ENCODE results near the gene KPNB1.

DNA sequence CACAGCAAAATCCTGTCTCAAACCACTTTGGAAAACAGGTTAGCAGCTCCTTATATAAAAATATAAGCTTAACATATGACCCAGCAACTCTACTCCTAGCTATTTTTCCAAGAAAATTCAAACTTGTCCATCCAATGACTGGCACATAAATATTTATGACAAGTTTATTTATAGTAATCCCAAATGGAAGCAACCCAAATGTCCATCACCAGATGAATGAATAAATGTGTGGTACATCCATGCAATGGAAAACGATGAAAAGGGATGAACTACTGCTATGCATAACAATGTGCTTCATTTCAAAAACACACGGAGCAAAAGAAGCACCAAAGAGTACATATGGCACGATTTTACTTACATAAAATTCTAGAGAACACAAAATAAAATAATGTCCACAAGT is 9.6 kb upstream of the KPNB1 start:
- TF ChIP-seq BHLHE40 (IDR thresholded peaks at IDR 0.05; ENCODE audit: low read depth, low read length) (no peak), HDAC2 (IDR thresholded peaks at IDR 0.05) (no peak), POLR2A (IDR thresholded peaks at IDR 0.05; ENCODE audit: low read length) (no peak), CHD4 (IDR thresholded peaks at IDR 0.05; ENCODE audit: borderline replicate concordance) (no peak), EP300 (IDR thresholded peaks at IDR 0.05) (no peak), NR3C1 (IDR thresholded peaks at IDR 0.05) (no peak), RAD21 (conservative IDR thresholded peaks at IDR 0.05 in 1 of 2, IDR thresholded peaks at IDR 0.05 in 1 of 2) (no peak), HOXA7 (CRISPR knock-in tag; IDR thresholded peaks at IDR 0.05) (no peak), MYC (IDR thresholded peaks at IDR 0.05; ENCODE audit: borderline replicate concordance, low read length) (no peak)
- TF ChIP-seq, protein P1, sequence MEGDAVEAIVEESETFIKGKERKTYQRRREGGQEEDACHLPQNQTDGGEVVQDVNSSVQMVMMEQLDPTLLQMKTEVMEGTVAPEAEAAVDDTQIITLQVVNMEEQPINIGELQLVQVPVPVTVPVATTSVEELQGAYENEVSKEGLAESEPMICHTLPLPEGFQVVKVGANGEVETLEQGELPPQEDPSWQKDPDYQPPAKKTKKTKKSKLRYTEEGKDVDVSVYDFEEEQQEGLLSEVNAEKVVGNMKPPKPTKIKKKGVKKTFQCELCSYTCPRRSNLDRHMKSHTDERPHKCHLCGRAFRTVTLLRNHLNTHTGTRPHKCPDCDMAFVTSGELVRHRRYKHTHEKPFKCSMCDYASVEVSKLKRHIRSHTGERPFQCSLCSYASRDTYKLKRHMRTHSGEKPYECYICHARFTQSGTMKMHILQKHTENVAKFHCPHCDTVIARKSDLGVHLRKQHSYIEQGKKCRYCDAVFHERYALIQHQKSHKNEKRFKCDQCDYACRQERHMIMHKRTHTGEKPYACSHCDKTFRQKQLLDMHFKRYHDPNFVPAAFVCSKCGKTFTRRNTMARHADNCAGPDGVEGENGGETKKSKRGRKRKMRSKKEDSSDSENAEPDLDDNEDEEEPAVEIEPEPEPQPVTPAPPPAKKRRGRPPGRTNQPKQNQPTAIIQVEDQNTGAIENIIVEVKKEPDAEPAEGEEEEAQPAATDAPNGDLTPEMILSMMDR (IDR thresholded peaks at IDR 0.05), result no peak
- TF ChIP-seq, protein P2, sequence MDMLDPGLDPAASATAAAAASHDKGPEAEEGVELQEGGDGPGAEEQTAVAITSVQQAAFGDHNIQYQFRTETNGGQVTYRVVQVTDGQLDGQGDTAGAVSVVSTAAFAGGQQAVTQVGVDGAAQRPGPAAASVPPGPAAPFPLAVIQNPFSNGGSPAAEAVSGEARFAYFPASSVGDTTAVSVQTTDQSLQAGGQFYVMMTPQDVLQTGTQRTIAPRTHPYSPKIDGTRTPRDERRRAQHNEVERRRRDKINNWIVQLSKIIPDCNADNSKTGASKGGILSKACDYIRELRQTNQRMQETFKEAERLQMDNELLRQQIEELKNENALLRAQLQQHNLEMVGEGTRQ (IDR thresholded peaks at IDR 0.05), result no peak
- TF ChIP-seq, protein P3, sequence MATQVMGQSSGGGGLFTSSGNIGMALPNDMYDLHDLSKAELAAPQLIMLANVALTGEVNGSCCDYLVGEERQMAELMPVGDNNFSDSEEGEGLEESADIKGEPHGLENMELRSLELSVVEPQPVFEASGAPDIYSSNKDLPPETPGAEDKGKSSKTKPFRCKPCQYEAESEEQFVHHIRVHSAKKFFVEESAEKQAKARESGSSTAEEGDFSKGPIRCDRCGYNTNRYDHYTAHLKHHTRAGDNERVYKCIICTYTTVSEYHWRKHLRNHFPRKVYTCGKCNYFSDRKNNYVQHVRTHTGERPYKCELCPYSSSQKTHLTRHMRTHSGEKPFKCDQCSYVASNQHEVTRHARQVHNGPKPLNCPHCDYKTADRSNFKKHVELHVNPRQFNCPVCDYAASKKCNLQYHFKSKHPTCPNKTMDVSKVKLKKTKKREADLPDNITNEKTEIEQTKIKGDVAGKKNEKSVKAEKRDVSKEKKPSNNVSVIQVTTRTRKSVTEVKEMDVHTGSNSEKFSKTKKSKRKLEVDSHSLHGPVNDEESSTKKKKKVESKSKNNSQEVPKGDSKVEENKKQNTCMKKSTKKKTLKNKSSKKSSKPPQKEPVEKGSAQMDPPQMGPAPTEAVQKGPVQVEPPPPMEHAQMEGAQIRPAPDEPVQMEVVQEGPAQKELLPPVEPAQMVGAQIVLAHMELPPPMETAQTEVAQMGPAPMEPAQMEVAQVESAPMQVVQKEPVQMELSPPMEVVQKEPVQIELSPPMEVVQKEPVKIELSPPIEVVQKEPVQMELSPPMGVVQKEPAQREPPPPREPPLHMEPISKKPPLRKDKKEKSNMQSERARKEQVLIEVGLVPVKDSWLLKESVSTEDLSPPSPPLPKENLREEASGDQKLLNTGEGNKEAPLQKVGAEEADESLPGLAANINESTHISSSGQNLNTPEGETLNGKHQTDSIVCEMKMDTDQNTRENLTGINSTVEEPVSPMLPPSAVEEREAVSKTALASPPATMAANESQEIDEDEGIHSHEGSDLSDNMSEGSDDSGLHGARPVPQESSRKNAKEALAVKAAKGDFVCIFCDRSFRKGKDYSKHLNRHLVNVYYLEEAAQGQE (IDR thresholded peaks at IDR 0.05), result no peak
- TF ChIP-seq, protein P4, sequence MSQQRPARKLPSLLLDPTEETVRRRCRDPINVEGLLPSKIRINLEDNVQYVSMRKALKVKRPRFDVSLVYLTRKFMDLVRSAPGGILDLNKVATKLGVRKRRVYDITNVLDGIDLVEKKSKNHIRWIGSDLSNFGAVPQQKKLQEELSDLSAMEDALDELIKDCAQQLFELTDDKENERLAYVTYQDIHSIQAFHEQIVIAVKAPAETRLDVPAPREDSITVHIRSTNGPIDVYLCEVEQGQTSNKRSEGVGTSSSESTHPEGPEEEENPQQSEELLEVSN (IDR thresholded peaks at IDR 0.05; ENCODE audit: borderline replicate concordance, low read depth), result no peak

Data from A549 (cell line).